COLO668 (cell line): ENCODE measurements around the gene OR51L1.
"Not testable (repeated sequence)": the region's sequence is repeated elsewhere in the genome, so short reads cannot be mapped to it uniquely, and the experiment has no call there.

Experiments used
- DNase-seq: peaks from one replicate; lab custom pipeline; 2025; ENCODE audit not compliant: unreplicated experiment; lab: John Stamatoyannopoulos, UW

Gene OR51L1, protein sequence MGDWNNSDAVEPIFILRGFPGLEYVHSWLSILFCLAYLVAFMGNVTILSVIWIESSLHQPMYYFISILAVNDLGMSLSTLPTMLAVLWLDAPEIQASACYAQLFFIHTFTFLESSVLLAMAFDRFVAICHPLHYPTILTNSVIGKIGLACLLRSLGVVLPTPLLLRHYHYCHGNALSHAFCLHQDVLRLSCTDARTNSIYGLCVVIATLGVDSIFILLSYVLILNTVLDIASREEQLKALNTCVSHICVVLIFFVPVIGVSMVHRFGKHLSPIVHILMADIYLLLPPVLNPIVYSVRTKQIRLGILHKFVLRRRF

GRCh38 chr11:4994551-4994950 is at the start of gene OR51L1:
TSS of gene OR51L1 (plus strand) at chr11:4994851. CDS start at chr11:4998983, 4,132 bp downstream.
- no peak for DNase-seq

DNA sequence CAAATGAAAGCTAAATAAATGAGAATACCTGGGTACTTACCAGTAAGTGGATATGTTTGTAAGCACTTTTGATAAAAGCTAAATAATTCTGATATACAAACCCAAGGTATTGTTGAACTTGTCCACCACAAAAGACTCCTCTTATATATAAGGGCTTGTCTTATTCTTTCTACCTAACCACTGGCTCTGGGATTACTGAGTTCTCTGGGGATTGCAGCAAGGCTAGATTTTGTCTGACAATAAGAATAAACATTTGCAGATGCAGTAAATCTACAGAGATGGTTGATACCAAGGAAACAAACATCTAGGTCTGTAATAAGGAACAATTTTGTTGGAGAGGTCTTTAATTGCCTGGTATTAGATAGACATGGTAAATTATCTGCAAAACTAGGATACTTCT is 47.1 kb upstream of the OR51L1 start, which contains the start of gene OR51A4:
Gene OR51A4 (minus strand): TSS at position 101 of the 400 bp plus-strand sequence. CDS start 505 bp downstream, outside the sequence.
- DNase-seq, result no peak

- not testable (repeated sequence) for DNase-seq
Measured at GRCh38 chr11:4955613-4956012, 39.0 kb upstream of the OR51L1 start, which contains the start of gene OR51A2. TSS of gene OR51A2 (minus strand) at chr11:4955713. CDS start at chr11:4955713, 0 bp downstream.

DNA sequence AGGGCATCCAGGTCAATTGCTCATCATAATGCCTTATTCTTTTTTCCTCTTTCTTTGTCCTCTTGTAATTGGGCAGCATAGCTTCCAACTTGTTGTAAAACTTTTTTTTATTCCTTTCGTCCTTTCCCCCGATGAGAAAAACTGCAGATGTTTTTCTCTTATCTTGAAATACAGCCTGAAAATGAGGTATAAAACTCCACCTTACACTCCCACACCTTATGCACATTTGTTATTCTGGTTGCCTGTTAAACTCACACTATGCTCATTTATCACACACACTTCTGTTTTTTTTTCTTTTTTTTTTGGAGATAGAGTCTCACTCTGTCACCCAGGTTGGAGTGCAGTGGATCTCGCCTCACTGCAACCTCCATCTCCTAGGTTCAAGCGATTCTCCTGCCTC is 37.3 kb upstream of the OR51L1 start:
- DNase-seq, result no peak

DNA sequence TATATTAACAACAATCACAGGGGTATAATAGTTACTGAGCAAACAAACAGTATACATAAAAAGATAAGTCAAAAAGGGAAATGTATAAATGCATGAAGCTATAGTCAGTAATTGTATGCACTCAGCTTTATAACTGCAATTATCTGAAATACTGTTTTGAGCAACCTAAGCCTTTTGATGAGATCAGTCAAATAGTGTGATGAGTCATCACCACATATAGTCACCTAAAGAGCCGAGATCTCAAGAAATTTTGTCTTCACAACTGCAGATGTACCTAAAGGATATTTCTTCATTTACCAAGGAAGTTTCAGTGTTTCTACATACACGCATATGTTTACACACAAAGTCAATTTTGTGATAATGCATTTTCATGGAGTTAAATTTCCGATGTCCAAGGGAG is 33.8 kb upstream of the OR51L1 start:
- no peak for DNase-seq

GRCh38 chr11:4962816-4963215 is 31.8 kb upstream of the OR51L1 start:
- DNase-seq, result no peak

- DNase-seq, result no peak
Measured at GRCh38 chr11:4975436-4975835, 19.2 kb upstream of the OR51L1 start.

DNA sequence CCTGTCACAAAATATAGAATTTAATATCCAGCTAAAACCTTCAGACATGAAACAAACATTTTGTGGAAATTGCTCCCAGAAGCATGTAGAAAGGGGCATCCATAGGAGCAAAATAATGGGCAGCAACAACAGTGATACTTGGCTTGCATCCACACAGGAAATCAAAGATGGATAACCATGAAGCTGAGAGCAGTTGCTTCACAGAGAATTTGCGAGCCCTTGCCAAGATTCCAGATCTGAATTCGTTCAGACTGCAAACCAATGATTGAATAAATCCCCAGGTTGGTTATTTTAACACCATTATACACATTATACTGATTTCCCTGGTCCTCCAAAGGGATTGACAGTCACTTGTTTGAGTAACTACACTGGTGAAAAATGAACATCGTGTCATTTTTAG is 15.6 kb upstream of the OR51L1 start:
- no peak for DNase-seq

- DNase-seq, result no peak
Measured at GRCh38 chr11:4982678-4983077, 12.0 kb upstream of the OR51L1 start.

- DNase-seq, result no peak
Measured at GRCh38 chr11:4983841-4984240, 10.8 kb upstream of the OR51L1 start.

DNA sequence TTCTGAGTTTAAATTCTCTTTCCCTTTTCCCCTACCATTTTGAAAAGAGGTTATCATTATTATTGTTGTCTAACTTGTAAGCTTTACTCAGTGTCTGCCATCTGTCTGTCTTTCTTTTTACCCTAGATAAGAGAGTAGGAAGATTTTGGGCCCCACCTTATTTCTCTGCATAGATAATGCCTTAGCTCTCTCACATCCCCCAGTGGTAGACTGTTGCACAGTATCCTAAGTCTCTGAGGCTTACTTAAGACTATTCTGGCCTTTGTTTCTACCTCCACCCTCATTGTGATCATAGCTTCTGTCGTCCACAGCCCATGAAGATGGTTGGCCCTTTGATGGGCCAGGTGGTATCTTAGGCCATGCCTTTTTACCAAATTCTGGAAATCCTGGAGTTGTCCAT is 3.6 kb upstream of the OR51L1 start:
- no peak for DNase-seq

DNA sequence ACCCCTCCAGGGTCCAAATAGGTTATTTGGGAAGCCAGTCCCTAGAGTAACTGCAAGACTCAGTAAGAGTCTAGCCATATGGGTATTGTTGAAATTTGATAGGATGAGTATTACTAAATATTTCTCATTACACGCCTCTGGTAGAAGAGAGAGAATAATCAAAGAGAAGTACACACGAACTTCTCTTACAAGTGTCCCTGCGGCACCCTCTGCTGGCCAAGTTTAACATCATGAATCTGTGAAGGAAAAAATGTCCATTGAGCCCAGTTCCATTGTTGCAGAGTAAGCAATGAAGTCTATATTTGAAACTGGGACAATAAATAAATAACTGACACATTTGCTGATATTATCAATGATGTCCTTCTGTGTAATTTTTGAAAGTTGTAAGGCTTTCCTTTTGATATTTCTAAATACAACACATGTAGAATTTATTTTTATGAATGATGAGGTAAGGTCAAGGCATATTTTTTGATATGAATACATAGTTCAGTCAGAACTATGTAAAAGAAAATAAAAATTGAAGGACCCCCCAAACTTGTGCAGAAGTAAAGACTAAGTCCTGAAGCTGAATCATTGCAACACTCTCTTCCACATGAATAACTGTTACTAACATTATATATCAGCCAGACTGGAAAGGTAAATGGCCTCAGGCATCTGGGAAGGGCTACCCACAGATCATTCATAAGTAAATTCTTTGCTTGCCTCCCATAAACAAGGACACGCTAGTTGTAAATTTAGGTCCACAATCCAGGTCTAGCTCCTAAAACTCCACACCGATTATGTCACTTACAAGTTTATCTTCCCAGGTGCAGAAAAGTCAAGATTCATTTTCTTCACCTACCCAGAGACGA is 10.0 kb downstream of the OR51L1 start:
- peak; percentile 84 for DNase-seq

- DNase-seq, result no peak
Measured at GRCh38 chr11:5007561-5007960, 12.9 kb downstream of the OR51L1 start.

DNA sequence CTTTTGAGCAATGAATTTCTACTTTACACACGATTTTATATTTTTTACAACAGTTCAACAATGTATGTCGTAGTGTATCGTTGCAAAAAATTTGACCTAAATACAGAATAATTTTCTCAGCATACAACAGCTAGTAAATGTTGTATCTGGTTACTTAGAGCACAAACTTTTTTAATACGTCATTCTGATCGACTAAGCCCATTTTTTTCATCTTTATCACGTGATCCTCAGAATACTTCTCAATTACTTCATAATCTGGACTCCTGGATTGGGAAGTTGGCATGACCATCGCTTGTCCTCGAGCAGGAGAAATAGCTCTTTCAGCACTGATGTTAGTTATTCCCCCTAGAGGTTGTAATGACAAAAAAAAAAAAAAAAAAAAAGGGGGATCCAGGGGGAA is 16.6 kb downstream of the OR51L1 start:
- DNase-seq, result no peak

DNA sequence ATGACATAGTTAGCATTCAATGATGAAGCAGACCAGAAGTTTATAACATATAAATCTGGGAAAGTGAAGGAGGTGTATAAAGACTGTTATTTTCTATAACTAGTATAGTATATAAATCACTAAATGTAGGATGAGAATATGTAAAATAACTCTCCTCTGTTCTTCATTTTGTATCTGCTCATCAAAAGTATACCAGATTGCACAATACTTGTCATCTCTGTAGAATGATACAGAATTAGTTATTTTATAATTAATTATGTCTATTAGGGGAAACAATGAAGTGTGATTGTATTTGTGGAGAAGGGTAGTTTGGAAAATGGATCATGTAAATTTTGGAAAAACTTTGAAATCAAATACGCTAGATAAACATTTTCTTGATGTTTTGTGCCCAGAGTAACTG is 18.4 kb downstream of the OR51L1 start:
- no peak for DNase-seq

- DNase-seq, result no peak
Measured at GRCh38 chr11:5021996-5022395, 27.3 kb downstream of the OR51L1 start.

GRCh38 chr11:5036669-5037068 is 42.0 kb downstream of the OR51L1 start:
- DNase-seq, result no peak

DNA sequence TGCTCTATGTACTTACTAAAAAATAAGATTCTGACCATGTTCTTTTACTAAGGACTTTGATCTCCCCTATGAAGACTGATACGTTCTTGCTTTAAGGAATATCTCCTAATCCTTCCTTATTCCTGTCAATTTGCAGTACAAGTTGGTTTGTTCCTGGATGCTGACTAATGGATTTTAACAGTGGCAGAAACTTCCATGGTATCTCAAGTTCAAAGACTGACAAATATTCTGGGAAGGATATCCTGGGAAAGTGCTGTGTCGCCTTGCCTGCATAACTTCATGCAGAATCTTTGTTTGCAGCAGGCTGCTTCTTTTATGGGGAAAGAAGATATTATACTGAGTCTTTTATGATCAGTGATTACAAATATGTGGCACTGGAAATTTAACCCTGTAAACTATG is 43.3 kb downstream of the OR51L1 start:
- no peak for DNase-seq

GRCh38 chr11:5038341-5038740 is 43.7 kb downstream of the OR51L1 start:
- DNase-seq, result no peak

DNA sequence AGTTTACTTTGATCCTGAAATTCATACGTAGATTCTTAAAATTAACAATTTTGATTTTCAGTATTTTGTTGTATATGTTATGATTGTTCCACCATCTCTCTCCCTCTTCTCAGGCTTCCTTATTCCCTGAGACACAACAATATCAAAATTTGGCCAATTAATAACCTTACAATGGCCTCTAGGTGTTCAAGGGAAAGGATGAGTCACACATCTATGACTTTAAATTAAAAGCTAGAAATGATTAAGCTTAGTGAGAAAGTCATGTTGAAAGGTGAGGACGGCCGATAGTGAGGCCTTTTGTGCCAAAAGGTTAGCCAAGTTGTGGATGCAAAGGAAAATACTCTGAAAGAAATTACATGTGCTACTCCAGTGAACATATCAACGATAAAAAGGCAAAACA is 46.2 kb downstream of the OR51L1 start:
- DNase-seq, result no peak

DNA sequence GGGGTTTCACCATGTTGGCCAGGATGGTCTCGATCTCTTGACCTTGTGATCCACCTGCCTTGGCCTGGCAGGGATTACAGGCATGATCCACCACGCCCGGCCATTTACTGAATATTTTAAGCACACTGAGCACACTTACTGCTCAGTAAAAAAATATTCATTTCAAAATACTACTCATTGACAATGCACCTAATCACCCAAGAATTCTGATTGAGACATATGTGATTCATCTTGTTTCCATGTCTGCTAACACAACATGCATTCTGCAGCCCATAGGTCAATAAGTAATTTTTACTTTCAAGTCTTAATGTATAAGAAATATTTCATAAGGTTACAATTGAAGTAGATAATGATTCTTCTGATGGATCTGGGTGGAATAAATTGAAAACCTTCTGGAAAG is 47.4 kb downstream of the OR51L1 start:
- DNase-seq, result no peak

GRCh38 chr11:5043380-5043779 is 48.7 kb downstream of the OR51L1 start:
- no peak for DNase-seq
